HG02884 (cell line): ENCODE data around the gene TOR3A.

Experiments
- ATAC-seq: cut with Tn5 transposase; IDR thresholded peaks from one replicate; pipeline ENCODE4 v1.9.1; 2021; ENCODE audit warnings: mild to moderate bottlenecking, moderate library complexity; ENCODE audit not compliant: unreplicated experiment

TOR3A gene

GRCh38 chr1:179145521-179145920 is 63.7 kb downstream of the TOR3A start:
- no peak for ATAC-seq
